GM15510 (cell line): ENCODE results near the gene CDK19.

ENCODE experiments used
- POLR2A ChIP-seq: IDR thresholded peaks from 3 replicates; pipeline ENCODE4 v1.6.1; 2011; ENCODE audit warnings: borderline replicate concordance; ENCODE audit not compliant: insufficient read length; ENCODE audit errors: extremely low read depth

CDK19 gene

DNA sequence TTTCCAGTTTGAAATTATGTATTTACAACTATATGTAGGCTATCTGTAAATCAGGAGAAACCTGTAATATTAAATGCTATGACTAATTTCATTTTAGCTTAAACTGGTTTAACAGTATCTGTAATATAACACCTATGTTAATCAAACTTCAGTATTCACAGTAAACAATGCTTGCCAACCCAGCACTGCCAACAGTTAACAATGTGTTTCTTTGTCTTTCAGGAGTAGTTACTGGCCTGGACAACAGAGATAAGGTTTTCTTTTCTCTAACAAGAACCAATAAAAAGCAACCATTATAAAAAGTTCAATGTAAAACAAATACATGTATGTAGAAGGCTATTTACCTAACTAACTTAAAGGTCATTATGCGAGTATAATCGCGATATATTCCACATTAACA, 158.8 kb downstream of the CDK19 start:
- no peak for TF ChIP-seq POLR2A

GRCh38 chr6:110655821-110656220, 159.4 kb downstream of the CDK19 start:
- TF ChIP-seq POLR2A: no peak

GRCh38 chr6:110654096-110654820, 161.0 kb downstream of the CDK19 start:
- no peak for TF ChIP-seq POLR2A

GRCh38 chr6:110653381-110653780, 161.9 kb downstream of the CDK19 start:
- no peak for TF ChIP-seq POLR2A

- TF ChIP-seq POLR2A: no peak
Observed at GRCh38 chr6:110652520-110652919, 162.7 kb downstream of the CDK19 start.

DNA sequence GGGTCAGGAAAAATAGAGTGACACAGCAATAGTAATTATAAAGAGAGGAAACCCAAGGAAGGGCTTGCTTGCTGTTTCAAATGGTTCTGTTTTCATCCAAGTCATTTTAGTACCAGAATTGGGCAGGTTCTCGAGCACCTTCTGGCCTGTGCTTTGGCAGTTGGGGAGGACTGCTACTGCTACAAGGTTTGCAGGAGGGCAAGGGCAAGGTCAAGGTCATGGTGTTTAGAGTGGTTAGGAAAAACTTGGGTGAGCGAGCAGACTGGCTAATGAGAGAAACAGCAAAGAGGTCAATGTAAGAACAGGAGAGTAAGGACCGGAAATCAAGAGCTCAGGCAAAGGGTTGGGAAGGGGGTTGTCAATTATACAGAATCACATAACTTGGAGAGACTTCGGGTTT, 164.5 kb downstream of the CDK19 start:
- TF ChIP-seq POLR2A: no peak

DNA sequence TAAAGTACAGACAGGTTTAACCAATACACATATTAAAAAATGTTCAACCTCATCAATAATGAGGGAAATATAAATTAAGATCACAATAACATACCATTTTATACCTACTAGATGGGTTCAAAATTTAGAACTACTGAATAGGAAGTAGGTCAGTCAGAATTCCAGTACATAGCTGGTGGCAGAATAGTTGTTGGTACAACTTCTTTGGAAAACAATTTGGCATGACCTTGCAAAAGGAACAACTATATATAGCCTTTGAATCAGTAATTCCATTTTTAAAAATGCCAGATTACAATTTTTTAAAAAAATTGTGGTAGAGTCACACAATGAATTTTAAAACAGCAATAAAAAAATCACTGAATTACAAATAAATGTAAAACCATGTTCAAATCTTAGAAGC, 165.6 kb downstream of the CDK19 start:
- TF ChIP-seq POLR2A: no peak

DNA sequence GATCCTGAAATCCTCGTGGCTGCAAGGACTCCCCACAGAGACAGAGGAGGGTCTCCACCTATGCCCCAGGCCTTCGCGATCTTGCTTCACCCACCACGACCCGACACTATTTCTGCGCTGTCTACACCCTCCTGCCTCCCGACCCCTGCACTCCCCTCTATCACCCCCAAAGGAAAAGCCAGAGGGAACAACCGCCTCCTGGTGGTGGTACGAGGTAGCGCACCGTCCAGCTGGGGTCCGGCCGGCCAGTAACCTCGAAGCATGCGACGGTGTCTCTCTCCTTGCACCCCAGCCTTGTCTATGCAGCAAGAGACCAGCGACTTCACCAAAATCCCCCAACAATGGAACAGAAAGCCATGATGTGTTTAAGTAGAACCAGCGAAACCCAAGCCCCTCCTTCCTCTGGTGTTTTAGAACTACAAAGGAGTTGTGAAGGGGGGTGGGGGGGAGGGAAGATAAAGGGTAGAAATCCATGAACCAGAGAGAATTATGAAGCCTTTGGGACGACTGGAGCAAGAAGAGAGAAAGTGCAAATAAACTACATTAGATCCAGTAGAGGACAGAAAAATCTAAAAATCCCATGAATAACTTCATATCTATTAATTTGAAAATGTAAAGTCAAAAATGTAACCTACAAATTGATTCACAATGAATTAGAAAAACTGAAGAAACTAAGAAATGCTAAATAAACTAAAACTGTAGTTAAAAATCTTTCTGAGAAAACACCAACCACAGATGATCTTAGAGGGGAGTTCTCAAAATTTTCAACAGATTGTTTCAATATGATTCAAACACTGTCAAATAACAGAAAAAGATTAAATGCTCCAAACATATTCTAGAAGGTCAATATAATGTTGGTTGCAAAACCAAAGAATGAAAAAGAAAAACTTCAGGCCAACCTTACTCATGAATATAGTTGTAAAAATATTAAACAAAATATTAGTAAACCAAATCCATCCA, 168.0 kb downstream of the CDK19 start:
- TF ChIP-seq POLR2A: no peak

DNA sequence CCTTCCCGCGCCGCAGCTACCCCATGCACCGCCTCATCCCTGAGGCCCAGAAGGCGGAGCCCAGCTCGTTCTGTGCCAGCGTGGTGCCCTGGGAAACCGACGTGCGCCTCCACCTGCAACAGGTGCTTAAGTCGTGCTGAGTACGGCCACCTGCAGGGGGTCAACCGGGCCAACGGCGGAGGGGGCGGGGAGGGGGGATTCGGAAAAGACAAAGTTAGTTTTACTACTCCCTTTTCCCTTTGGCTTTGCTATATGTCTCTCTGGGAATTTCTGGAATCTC, 168.9 kb downstream of the CDK19 start:
- TF ChIP-seq POLR2A: no peak

DNA sequence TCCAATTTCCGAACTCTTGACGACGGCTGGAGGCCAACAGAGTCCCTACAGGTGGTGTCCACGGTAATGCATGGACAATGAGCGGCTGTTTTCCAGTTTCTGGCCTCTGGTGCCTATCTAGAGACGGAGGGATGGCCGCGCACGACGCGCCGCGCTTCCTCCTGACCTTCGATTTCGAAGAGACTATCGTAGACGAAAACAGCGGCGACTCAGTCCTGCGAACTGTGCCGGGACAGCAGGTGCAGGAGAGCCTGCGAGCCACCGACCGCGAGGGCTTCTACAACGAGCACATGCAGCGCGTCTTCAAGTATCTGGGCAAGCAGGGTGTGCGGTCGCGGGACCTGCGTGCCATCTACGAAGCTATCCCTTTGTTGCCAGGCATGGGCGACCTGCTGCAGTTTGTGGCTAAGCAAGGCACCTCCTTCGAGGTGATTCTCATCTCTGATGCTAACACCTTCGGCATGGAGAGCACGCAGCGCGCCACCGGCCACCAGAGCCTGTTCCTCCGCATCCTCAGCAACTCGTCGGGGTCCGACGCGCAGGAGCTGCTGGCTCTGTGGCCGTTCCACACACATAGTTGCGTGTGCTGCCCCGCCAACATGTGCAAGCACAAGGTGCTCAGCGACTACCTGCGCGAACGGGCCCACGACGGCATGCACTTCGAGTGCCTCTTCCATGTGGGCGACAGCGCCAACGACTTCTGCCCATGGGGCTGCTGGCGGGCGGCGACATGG, 169.4 kb downstream of the CDK19 start:
- TF ChIP-seq POLR2A: no peak

DNA sequence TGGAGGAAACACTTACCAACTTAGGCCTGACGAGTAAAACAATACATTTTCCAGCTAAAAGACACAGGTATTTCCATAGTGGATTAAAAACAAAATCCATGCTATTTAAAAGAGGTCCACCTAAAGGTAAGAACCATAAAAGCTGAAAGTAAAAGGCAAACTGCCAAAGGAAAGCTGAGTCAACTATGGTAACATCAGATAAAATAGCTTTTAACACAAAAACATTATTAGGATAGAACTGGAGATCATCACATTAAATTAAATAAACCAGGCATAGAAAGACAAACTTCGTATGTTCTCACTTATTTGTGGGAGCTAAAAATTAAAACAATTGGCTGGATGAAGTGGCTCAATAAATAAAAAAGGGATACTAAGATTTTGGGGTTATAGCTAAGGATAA, 172.1 kb downstream of the CDK19 start:
- TF ChIP-seq POLR2A: no peak

DNA sequence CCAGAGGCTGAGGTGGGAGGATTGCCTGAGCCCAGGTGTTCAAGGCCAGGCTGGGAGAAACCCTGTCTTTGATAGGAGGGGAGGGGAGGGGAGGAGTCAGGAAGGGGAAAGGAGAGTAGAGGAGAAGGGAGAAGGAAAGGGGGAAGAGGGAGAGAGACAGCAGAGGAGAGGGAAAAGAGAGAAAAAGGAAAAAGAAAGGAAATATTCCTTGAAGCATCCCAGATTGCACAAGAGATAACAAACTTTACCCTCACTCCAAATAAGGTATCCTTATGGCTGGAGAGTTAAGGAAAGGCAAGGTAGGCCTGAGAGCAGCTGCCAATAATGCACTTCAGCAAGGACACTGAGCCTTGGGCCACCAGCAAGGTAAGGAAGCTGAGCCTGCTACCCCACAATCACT, 172.6 kb downstream of the CDK19 start:
- TF ChIP-seq POLR2A: no peak

- TF ChIP-seq POLR2A: no peak
Observed at GRCh38 chr6:110636781-110637180, 178.5 kb downstream of the CDK19 start.

- no peak for TF ChIP-seq POLR2A
Observed at GRCh38 chr6:110635096-110635495, 180.2 kb downstream of the CDK19 start.

GRCh38 chr6:110633731-110634213, 181.5 kb downstream of the CDK19 start:
- no peak for TF ChIP-seq POLR2A
